ENCODE data around the gene USP40. TPM values are rescaled to one million over a fixed set of nuclear protein-coding genes. Genes with fewer than 3 reads are reported as not detected.

USP40 gene
- total RNA-seq, 4 donors from 2014 or later = 12.3 to 23.3 (median 20.1) TPM

DNA sequence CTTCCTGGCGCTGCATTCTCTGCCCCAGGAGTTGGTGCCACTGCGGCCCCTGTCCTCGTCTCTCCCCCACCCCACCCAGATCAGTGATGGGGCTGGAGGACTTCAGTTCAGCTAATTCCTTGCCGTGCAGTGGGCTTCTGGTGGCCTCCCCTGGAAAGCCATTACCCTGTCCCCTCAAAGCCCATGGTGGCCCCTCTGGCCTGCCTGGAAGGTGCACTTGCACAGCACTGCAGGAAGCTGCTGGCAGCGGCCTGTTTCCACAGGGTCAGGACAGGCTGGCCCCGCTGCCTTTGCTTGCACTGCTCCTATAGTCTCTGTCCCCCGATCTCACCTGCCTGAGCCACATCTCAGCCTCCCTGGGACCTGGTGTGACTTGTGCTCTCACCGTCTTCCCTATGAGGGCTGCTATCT, 105.1 kb downstream of the USP40 start:
- H3K36me3 ChIP-seq = peaks cover 39 to 95% (median 92%) of the 10 kb centered on the region in 4 donors
- H3K4me1 ChIP-seq = no peaks in the 10 kb centered on the region
- H3K27ac ChIP-seq (replicated peaks in 1 of 4) = no peak overlapping the region
- TF ChIP-seq, protein P1, sequence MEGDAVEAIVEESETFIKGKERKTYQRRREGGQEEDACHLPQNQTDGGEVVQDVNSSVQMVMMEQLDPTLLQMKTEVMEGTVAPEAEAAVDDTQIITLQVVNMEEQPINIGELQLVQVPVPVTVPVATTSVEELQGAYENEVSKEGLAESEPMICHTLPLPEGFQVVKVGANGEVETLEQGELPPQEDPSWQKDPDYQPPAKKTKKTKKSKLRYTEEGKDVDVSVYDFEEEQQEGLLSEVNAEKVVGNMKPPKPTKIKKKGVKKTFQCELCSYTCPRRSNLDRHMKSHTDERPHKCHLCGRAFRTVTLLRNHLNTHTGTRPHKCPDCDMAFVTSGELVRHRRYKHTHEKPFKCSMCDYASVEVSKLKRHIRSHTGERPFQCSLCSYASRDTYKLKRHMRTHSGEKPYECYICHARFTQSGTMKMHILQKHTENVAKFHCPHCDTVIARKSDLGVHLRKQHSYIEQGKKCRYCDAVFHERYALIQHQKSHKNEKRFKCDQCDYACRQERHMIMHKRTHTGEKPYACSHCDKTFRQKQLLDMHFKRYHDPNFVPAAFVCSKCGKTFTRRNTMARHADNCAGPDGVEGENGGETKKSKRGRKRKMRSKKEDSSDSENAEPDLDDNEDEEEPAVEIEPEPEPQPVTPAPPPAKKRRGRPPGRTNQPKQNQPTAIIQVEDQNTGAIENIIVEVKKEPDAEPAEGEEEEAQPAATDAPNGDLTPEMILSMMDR (IDR thresholded peaks at IDR 0.05) = no peak
- TF ChIP-seq EP300 (IDR thresholded peaks at IDR 0.05) (no peak), POLR2AphosphoS5 (IDR thresholded peaks at IDR 0.05) (no peak), POLR2A (IDR thresholded peaks at IDR 0.05; ENCODE audit: low read depth) (no peak)
- intact Hi-C loops (cut with DNase I) = no loop called here
- no peak for DNase-seq (ENCODE audit: extremely low spot score)
- WGBS = 94% methylated on average over 7 of the region's 8 CpGs
- no peak overlapping the region for H3K4me3 ChIP-seq
- H3K9me3 ChIP-seq = no peaks in the 10 kb centered on the region
- H3K27me3 ChIP-seq = no peaks in the 10 kb centered on the region

DNA sequence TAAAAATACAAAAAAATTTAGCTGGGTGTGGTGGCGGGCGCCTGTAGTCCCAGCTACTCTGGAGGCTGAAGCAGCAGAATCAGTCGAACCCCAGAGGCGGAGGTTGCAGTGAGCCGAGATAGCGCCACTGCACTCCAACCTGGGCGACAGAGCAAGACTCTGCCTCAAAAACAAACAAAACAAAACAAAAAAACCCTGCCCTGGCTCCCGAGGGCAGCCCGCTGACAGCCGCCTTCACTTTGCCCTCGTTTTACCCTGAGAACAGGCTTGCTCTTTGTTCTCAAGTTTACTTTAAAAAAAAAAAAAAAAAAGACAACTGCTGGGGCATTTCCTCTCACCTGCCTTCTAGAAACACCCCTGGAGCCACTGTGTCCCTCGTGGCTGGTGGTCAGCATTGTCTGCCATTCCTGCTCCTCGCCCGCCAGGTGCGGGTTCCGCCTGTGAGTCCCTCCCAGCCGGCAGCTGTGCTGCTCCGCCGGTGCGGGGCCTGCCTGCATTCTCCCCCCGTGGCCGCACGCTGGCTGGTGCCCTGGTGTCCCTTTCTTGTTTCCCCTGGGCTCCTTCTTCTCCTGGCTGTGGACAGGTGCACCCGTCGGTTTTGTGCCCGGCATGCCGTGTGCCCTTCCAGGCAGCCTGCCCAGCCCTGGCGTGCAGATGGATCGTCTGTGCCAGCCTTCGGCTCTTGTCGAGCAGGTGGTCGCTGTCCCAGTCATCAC, 105.7 kb downstream of the USP40 start:
- H3K4me1 ChIP-seq = no peaks in the 10 kb centered on the region
- H3K27ac ChIP-seq (replicated peaks in 1 of 4) = no peak overlapping the region
- H3K4me3 ChIP-seq = no peak overlapping the region
- peaks cover 42 to 98% (median 93%) of the 10 kb centered on the region in 4 donors for H3K36me3 ChIP-seq
- no peak for DNase-seq (ENCODE audit: extremely low spot score)
- 88% methylated on average over 31 of the region's 32 CpGs for WGBS
- no peaks in the 10 kb centered on the region for H3K9me3 ChIP-seq
- H3K27me3 ChIP-seq = no peaks in the 10 kb centered on the region
- TF ChIP-seq, protein P1 (IDR thresholded peaks at IDR 0.05) = no peak
- TF ChIP-seq EP300 (IDR thresholded peaks at IDR 0.05) (no peak), POLR2A (IDR thresholded peaks at IDR 0.05; ENCODE audit: low read depth) (no peak), POLR2AphosphoS5 (IDR thresholded peaks at IDR 0.05) (no peak)
- intact Hi-C loops (cut with DNase I) = no loop called here

DNA sequence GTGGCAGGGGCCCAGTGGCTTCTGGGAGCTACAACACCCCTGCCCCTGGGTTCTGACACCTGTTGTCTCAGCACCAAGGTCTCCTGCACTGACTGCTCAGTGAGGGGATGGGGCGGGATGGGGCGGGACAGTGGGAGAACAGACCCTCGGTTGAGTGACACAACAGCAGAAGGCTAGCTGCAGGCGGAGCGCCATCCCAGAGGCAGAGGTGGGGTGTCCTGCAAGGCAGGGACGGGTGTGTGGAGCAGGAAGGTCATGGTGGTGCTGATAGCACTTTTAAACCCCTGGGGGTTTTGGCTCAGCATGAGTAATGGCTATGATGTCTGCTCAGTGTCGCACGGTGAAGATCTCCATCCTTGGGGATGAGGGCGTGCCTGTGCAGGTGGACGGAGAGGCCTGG, 107.2 kb downstream of the USP40 start:
- TF ChIP-seq POLR2AphosphoS5 (IDR thresholded peaks at IDR 0.05) = no peak
- H3K4me1 ChIP-seq = no peaks in the 10 kb centered on the region
- DNase-seq (ENCODE audit: extremely low spot score) = no peak
- H3K9me3 ChIP-seq = no peaks in the 10 kb centered on the region
- H3K27me3 ChIP-seq = no peaks in the 10 kb centered on the region
- H3K36me3 ChIP-seq = peaks cover 49 to 100% (median 98%) of the 10 kb centered on the region in 4 donors
- no peak overlapping the region for H3K27ac ChIP-seq (replicated peaks in 1 of 4)
- 95% methylated on average over 10 of the region's 10 CpGs for WGBS
- intact Hi-C loops (cut with DNase I) = no loop called here
- no peak overlapping the region for H3K4me3 ChIP-seq

GRCh38 chr2:233458826-233459225, 107.8 kb downstream of the USP40 start:
- Histone ChIP-seq H3K36me3 (peaks cover 46 to 100% (median 98%) of the 10 kb centered on the region in 4 donors), H3K4me3 (no peak overlapping the region), H3K27me3 (no peaks in the 10 kb centered on the region), H3K4me1 (no peaks in the 10 kb centered on the region), H3K9me3 (no peaks in the 10 kb centered on the region), H3K27ac (replicated peaks in 1 of 4) (no peak overlapping the region)
- TF ChIP-seq POLR2A (IDR thresholded peaks at IDR 0.05; ENCODE audit: low read depth) (no peak), EP300 (IDR thresholded peaks at IDR 0.05) (no peak), POLR2AphosphoS5 (IDR thresholded peaks at IDR 0.05) (no peak)
- TF ChIP-seq, protein P1 (IDR thresholded peaks at IDR 0.05) = no peak
- WGBS = 100% methylated on average over 1 of the region's 8 CpGs
- DNase-seq (ENCODE audit: extremely low spot score) = no peak
- intact Hi-C loops (cut with DNase I) = no loop called here

GRCh38 chr2:233458031-233458610, 108.5 kb downstream of the USP40 start:
- no peak for DNase-seq (ENCODE audit: extremely low spot score)
- Histone ChIP-seq H3K4me3 (no peak overlapping the region), H3K9me3 (no peaks in the 10 kb centered on the region), H3K27me3 (no peaks in the 10 kb centered on the region), H3K4me1 (no peaks in the 10 kb centered on the region), H3K36me3 (peaks cover 49 to 100% (median 98%) of the 10 kb centered on the region in 4 donors), H3K27ac (replicated peaks in 1 of 4) (no peak overlapping the region)
- TF ChIP-seq POLR2AphosphoS5 (IDR thresholded peaks at IDR 0.05) = no peak
- TF ChIP-seq, protein P1 (IDR thresholded peaks at IDR 0.05) = no peak
- no peak for TF ChIP-seq POLR2A (IDR thresholded peaks at IDR 0.05; ENCODE audit: low read depth)
- no peak for TF ChIP-seq EP300 (IDR thresholded peaks at IDR 0.05)
- intact Hi-C loops (cut with DNase I) = no loop called here
- 95% methylated on average over 15 of the region's 20 CpGs for WGBS

Measured in esophagus muscularis mucosa (tissue), 4 donors.